Smooth muscle cell (in vitro differentiated cells): ENCODE results near the gene USP43. TPM values are rescaled to one million over a fixed set of nuclear protein-coding genes. Genes with fewer than 3 reads are reported as not detected.

Source experiments
- DNase-seq: peaks from one replicate; lab custom pipeline; 2025; ENCODE audit not compliant: unreplicated experiment; lab: John Stamatoyannopoulos, UW
- H2AFZ ChIP-seq: fragments of 200-600 bp; sonication (generic); 2 replicates; pipeline ENCODE4 v1.6.0; 2016; ENCODE audit warnings: antibody characterized with exemption, low read depth, mild to moderate bottlenecking
- H3F3A ChIP-seq: fragments of 200-600 bp; sonication (generic); 2 replicates; pipeline ENCODE4 v1.6.0; 2017; ENCODE audit warnings: antibody characterized with exemption, low read depth
- H3K27ac ChIP-seq: fragments of 200-600 bp; sonication (generic); 2 replicates; pipeline ENCODE4 v1.5.1; 2016; ENCODE audit warnings: low read depth, mild to moderate bottlenecking
- H3K27me3 ChIP-seq: fragments of 200-600 bp; sonication (generic); 2 replicates; pipeline ENCODE4 v1.6.1; 2016; ENCODE audit warnings: low read depth, mild to moderate bottlenecking
- H3K36me3 ChIP-seq: fragments of 200-600 bp; sonication (generic); 2 replicates; pipeline ENCODE4 v1.5.1; 2016; ENCODE audit warnings: low read depth
- H3K4me1 ChIP-seq: fragments of 200-600 bp; sonication (generic); 2 replicates; pipeline ENCODE4 v1.5.1; 2016; ENCODE audit warnings: low read depth
- H3K4me2 ChIP-seq: fragments of 200-600 bp; sonication (generic); 2 replicates; pipeline ENCODE4 v1.6.0; 2016; ENCODE audit warnings: mild to moderate bottlenecking
- H3K4me3 ChIP-seq: fragments of 200-600 bp; sonication (generic); 2 replicates; pipeline ENCODE4 v1.5.1; 2016; ENCODE audit warnings: mild to moderate bottlenecking
- H3K79me2 ChIP-seq: fragments of 200-600 bp; sonication (generic); 2 replicates; pipeline ENCODE4 v1.6.0; 2016; ENCODE audit warnings: low read depth, mild to moderate bottlenecking
- H3K9ac ChIP-seq: fragments of 200-600 bp; sonication (generic); 2 replicates; pipeline ENCODE4 v1.6.0; 2016; ENCODE audit warnings: low read depth
- H3K9me3 ChIP-seq: fragments of 200-600 bp; sonication (generic); replicated peaks from 2 replicates; pipeline ENCODE4 v1.5.1; 2016; ENCODE audit warnings: low read depth
- H4K20me1 ChIP-seq: fragments of 200-600 bp; sonication (generic); 2 replicates; pipeline ENCODE4 v1.6.0; 2016; ENCODE audit warnings: low read depth
- CTCF ChIP-seq: fragments of 200-600 bp; sonication (generic); IDR thresholded peaks from 2 replicates; pipeline ENCODE4 v1.5.1; 2017; ENCODE audit warnings: borderline replicate concordance, mild to moderate bottlenecking, antibody characterized with exemption; ENCODE audit not compliant: insufficient read depth, poor library complexity, severe bottlenecking
- WGBS: methylation state at CpG from one replicate; pipeline ENCODE4 v1.1.7; 2016; ENCODE audit warnings: low lambda C conversion rate; 5-methylcytosine and 5-hydroxymethylcytosine counted together
- polyA plus RNA-seq: library from polyadenylated mRNA; unstranded; fragments of >200 nt; fragmentation: Nextera tagmentation; extraction: Ambion mirVana; gene quantifications from 2 replicates; pipeline ENCODE4 v1.2.1, GENCODE V29; 2016
- total RNA-seq: library from RNA; depleted of rRNA; stranded (reverse); fragments of >200 nt; gene quantifications from 2 replicates; pipeline ENCODE4 v1.2.3, GENCODE V29; 2014

Gene USP43
- total and polyA plus RNA-seq, 2 experiments from 2014 or later = 2.0 to 2.7 TPM

- no peak for DNase-seq
- no peaks in the 10 kb centered on the region for H3K79me2 ChIP-seq
- TF ChIP-seq CTCF = no peak
- no peak overlapping the region for H2AFZ ChIP-seq
- 56% methylated on average over 19 of the region's 20 CpGs for WGBS
- no peaks in the 10 kb centered on the region for H4K20me1 ChIP-seq
- H3K9me3 ChIP-seq = no peaks in the 10 kb centered on the region
- H3K4me2 ChIP-seq = no peak overlapping the region
- no peaks in the 10 kb centered on the region for H3K4me1 ChIP-seq
- no peak overlapping the region for H3K9ac ChIP-seq
- no peaks in the 10 kb centered on the region for H3K36me3 ChIP-seq
- H3K27me3 ChIP-seq = no peaks in the 10 kb centered on the region
- H3K27ac ChIP-seq = peak overlapping the region; percentile 9
- H3F3A ChIP-seq = no peaks in the 10 kb centered on the region
- H3K4me3 ChIP-seq = no peak overlapping the region
These were observed 55.6 kb downstream of the USP43 start for GRCh38 chr17:9700754-9701476.

GRCh38 chr17:9702482-9702881, 57.2 kb downstream of the USP43 start:
- TF ChIP-seq CTCF = no peak
- H3K9me3 ChIP-seq = no peaks in the 10 kb centered on the region
- H3K27me3 ChIP-seq = no peaks in the 10 kb centered on the region
- no peak overlapping the region for H3K4me3 ChIP-seq
- H3K36me3 ChIP-seq = no peaks in the 10 kb centered on the region
- H4K20me1 ChIP-seq = no peaks in the 10 kb centered on the region
- no peak overlapping the region for H2AFZ ChIP-seq
- no peaks in the 10 kb centered on the region for H3K4me1 ChIP-seq
- no peak for DNase-seq
- no peak overlapping the region for H3K27ac ChIP-seq
- H3K79me2 ChIP-seq = no peaks in the 10 kb centered on the region
- H3K9ac ChIP-seq = no peak overlapping the region
- WGBS = 94% methylated on average over 9 of the region's 9 CpGs
- H3F3A ChIP-seq = no peaks in the 10 kb centered on the region
- H3K4me2 ChIP-seq = no peak overlapping the region

- Histone ChIP-seq H3K27me3 (no peaks in the 10 kb centered on the region), H3K79me2 (no peaks in the 10 kb centered on the region), H3K4me2 (no peak overlapping the region), H4K20me1 (no peaks in the 10 kb centered on the region), H3K9me3 (no peaks in the 10 kb centered on the region), H3K4me1 (no peaks in the 10 kb centered on the region), H3K27ac (no peak overlapping the region), H3F3A (no peaks in the 10 kb centered on the region), H2AFZ (no peak overlapping the region), H3K9ac (no peak overlapping the region), H3K4me3 (no peak overlapping the region), H3K36me3 (no peaks in the 10 kb centered on the region)
- DNase-seq = no peak
- no peak for TF ChIP-seq CTCF
- 94% methylated on average over 15 of the region's 15 CpGs for WGBS
These were observed 57.8 kb downstream of the USP43 start for GRCh38 chr17:9702914-9703780.
